CD8-positive, alpha-beta memory T cell (primary cell): ENCODE results near the gene TRIM17. TPM values are rescaled to one million over a fixed set of nuclear protein-coding genes. Genes with fewer than 3 reads are reported as not detected.

Source experiments
- CTCF ChIA-PET: fragments of 350-600 bp; sonication (Branson Sonifier 250); formaldehyde crosslinking; loops from one replicate; lab custom pipeline; 2021; ENCODE audit warnings: antibody characterized with exemption; lab: Charles Lee
- POLR2A ChIA-PET: fragments of 350-600 bp; sonication (Branson Sonifier 250); formaldehyde crosslinking; loops from one replicate; lab custom pipeline; 2021; ENCODE audit warnings: antibody characterized with exemption; lab: Charles Lee
- DNase-seq, 5 donors: peaks; one replicate each; pipeline versions ENCODE4 v3.0.0 to v3.0.0-alpha.2; 2020 to 2022; ENCODE audit warnings: mixed read lengths in 1 of 5
- H3K27ac ChIP-seq: one replicate; pipeline ENCODE4 v1.7.0; 2013; ENCODE audit warnings: low read depth, mild to moderate bottlenecking, low read length, moderate library complexity
- H3K27me3 ChIP-seq: 2 replicates; pipeline ENCODE4 v1.7.0; 2013; ENCODE audit warnings: low read length, mild to moderate bottlenecking; ENCODE audit not compliant: insufficient read depth, poor library complexity, severe bottlenecking
- H3K36me3 ChIP-seq: 2 replicates; pipeline ENCODE4 v1.7.0; 2013; ENCODE audit warnings: mild to moderate bottlenecking, low read length, moderate library complexity; ENCODE audit not compliant: insufficient read depth
- H3K4me1 ChIP-seq: 2 replicates; pipeline ENCODE4 v1.7.0; 2013; ENCODE audit warnings: mild to moderate bottlenecking, low read length, moderate library complexity; ENCODE audit not compliant: insufficient read depth
- H3K4me3 ChIP-seq: 2 replicates; pipeline ENCODE4 v1.7.0; 2013; ENCODE audit warnings: mild to moderate bottlenecking, low read length
- H3K9me3 ChIP-seq: 2 replicates; pipeline ENCODE4 v1.7.0; 2013; ENCODE audit warnings: mild to moderate bottlenecking, low read length
- H3K27ac Mint-ChIP-seq, 8 donors: one replicate each; pipeline ENCODE4 v1.8.0; 2020 to 2021; ENCODE audit warnings: mixed read lengths in 8 of 8, mild to moderate bottlenecking in 6 of 8, inconsistent platforms in 3 of 8, moderate library complexity in 3 of 8
- H3K27me3 Mint-ChIP-seq, 2 donors: one replicate each; pipeline ENCODE4 v1.8.0; 2020 to 2021; ENCODE audit warnings: mixed read lengths in 2 of 2, mild to moderate bottlenecking in 1 of 2, moderate library complexity in 1 of 2
- H3K36me3 Mint-ChIP-seq, 3 donors: one replicate each; pipeline ENCODE4 v1.8.0; 2020 to 2021; ENCODE audit warnings: mixed read lengths in 3 of 3, inconsistent platforms in 1 of 3, mild to moderate bottlenecking in 1 of 3
- H3K4me1 Mint-ChIP-seq, 3 donors: one replicate each; pipeline ENCODE4 v1.8.0; 2020 to 2021; ENCODE audit warnings: mixed read lengths in 3 of 3, inconsistent platforms in 1 of 3, mild to moderate bottlenecking in 1 of 3
- H3K4me3 Mint-ChIP-seq, 7 donors: one replicate each; pipeline ENCODE4 v1.8.0; 2020 to 2021; ENCODE audit warnings: mixed read lengths in 7 of 7, mild to moderate bottlenecking in 6 of 7, moderate library complexity in 4 of 7, inconsistent platforms in 2 of 7
- H3K9me3 Mint-ChIP-seq, 5 donors: one replicate each; pipeline ENCODE4 v1.8.0; 2020 to 2022; ENCODE audit warnings: mixed read lengths in 5 of 5, mild to moderate bottlenecking in 3 of 5, moderate library complexity in 2 of 5, inconsistent platforms in 1 of 5
- polyA plus RNA-seq: library from polyadenylated mRNA; unstranded; fragments of 300-500 nt; fragmentation: Illumina TruSeq; gene quantifications from one replicate; pipeline ENCODE4 v1.2.3, GENCODE V29; 2021
- total RNA-seq, 2 experiments: library from RNA; stranded (reverse); gene quantifications; one replicate each; pipeline ENCODE4 v1.2.3, GENCODE V29; 2021

The TRIM17 gene, protein sequence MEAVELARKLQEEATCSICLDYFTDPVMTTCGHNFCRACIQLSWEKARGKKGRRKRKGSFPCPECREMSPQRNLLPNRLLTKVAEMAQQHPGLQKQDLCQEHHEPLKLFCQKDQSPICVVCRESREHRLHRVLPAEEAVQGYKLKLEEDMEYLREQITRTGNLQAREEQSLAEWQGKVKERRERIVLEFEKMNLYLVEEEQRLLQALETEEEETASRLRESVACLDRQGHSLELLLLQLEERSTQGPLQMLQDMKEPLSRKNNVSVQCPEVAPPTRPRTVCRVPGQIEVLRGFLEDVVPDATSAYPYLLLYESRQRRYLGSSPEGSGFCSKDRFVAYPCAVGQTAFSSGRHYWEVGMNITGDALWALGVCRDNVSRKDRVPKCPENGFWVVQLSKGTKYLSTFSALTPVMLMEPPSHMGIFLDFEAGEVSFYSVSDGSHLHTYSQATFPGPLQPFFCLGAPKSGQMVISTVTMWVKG
- total RNA-seq (1 to 10 TPM; 1.8 to 2.1 TPM), polyA plus RNA-seq (0.60 TPM)

DNA sequence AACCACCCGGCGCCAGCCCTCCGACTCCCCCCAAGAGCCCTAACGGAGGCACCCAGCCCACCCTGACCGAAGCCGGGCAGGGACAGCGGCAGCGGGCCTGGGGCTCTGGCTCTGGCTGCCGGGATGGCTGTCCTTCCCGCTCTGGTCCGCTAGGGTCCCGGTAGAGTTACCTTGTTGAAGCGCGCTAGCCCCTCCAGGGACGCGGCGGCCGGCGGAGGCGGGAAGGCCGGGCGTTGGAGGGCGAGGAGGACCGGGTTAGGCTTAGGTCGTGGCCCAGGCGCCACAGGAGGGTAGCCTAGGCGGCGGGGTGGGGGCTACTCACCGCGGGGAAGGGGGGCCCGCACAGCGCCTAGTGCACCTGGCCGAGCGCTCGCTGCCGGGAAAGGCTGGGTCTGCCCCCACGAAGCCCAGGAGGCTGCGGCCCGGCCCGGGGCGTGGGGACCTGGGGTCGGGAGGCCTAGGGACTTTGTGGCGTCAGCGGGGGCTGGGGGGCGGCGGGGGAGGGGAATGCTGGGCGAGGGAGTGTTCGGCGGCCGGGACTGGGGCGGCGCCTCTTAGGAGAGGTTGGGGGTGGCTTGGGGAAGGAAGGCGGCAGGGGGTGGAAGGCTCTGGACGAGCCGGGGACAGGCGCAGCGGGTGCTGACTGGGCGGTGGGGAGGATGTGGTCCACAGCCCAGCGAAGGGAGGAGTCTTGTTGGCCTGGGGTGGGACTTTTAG lies at the start of gene TRIM17:
Gene TRIM17 (minus strand): TSS at position 645 of the 717 bp plus-strand sequence. CDS start 1,789 bp downstream, outside the sequence.
- peak in 4 of 5 donors; percentile 21 to 63 (median 32) for DNase-seq
- Mint-ChIP-seq H3K9me3 (no peaks in the 10 kb centered on the region), H3K4me1 (peaks cover 14 to 30% (median 15%) of the 10 kb centered on the region in 3 donors), H3K27ac (peak within 1 kb of the TSS in 6 of 8 donors; percentile 45 to 91 (median 68)), H3K4me3 (peak within 1 kb of the TSS; percentile 82 to 93 (median 85)), H3K27me3 (peaks cover 0 to 2% of the 10 kb centered on the region in 2 donors), H3K36me3 (peaks cover 0 to 1% (median 0%) of the 10 kb centered on the region in 3 donors)
- POLR2A ChIA-PET = interaction anchor here (0.9 kb wide), 1 partner anchor 42 kb away, joined by 3 read pairs; a partner anchor contains a TSS
- H3K4me1 ChIP-seq = peaks cover 20% of the 10 kb centered on the region
- H3K36me3 ChIP-seq = no peaks in the 10 kb centered on the region
- CTCF ChIA-PET = interaction anchor here (1.4 kb wide), 1 partner anchor 11 kb away, joined by 4 read pairs; no protein-coding TSS in a partner anchor
- H3K4me3 ChIP-seq = peak within 1 kb of the TSS; percentile 40
- H3K9me3 ChIP-seq = no peaks in the 10 kb centered on the region
- H3K27ac ChIP-seq = no peak within 1 kb of the TSS
- no peaks in the 10 kb centered on the region for H3K27me3 ChIP-seq

DNA sequence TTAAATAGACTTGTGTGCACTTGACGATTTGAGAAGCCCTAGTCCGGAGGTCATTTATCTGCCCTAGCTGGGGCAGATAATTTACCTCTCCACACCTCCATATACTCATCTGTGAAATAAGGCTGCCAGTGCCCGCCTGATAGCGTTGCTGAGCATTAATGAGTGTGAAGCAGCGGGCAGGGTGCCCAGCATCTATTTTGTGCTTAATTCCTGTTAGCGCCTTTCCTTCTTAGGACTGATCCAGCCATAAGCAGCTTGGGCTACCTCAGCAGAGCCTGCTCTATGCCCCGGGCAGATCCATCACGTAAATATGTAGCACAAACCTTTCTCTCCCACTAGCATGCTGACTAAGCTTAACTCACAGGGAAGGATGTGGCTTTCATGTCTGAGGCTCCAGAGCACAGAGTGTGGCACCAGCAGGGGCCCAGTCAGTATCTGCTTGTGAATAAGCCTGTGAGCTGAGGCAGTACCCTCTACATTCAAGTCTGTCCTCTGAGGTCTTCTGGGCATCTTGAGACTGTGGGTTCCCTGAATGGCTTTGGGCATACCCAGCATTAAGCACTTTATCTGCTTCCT lies 49.0 kb upstream of the TRIM17 start:
- DNase-seq = no peak
- Mint-ChIP-seq H3K4me3 (peak overlapping the region; percentile 65 to 94 (median 83)), H3K27ac (peak overlapping the region; percentile 49 to 94 (median 76)), H3K9me3 (no peaks in the 10 kb centered on the region), H3K36me3 (peaks cover 0 to 2% (median 0%) of the 10 kb centered on the region in 3 donors), H3K27me3 (peaks cover 7 to 12% of the 10 kb centered on the region in 2 donors), H3K4me1 (peaks cover 47 to 50% (median 50%) of the 10 kb centered on the region in 3 donors)
- H3K4me1 ChIP-seq = peaks cover 28% of the 10 kb centered on the region
- H3K27ac ChIP-seq = no peak overlapping the region
- ChIA-PET POLR2A (interaction anchor here (0.5 to 3.0 kb wide), 4 partner anchors 9 to 23 kb away, joined by 3 to 23 read pairs (median 6); partner anchors contain the start of gene RNF187), CTCF (interaction anchor here (0.7 to 2.6 kb wide), 4 partner anchors 9 to 21 kb away, joined by 3 to 12 read pairs (median 6); partner anchors contain the start of gene RNF187)
- H3K9me3 ChIP-seq = no peaks in the 10 kb centered on the region
- no peak overlapping the region for H3K4me3 ChIP-seq
- no peaks in the 10 kb centered on the region for H3K27me3 ChIP-seq
- no peaks in the 10 kb centered on the region for H3K36me3 ChIP-seq

DNA sequence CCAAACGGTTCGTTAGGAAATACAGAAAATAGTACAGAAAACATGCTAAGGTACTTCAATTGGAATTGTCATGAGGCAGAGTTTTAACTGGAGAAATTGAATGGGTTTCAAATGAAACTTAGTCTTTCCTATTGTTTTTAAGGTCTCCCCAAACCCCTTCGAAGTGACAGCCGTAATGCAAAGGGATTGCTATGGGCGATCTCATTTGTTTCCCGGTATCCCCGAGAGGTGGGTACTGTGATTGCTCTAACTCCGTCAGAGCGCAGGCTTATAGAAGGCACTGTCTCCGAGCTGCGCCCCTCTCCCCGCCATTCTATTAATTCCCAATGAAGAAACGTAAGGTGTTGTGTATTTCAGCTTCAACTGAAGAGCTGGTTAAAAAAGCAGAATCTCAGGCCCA lies 48.5 kb upstream of the TRIM17 start:
- ChIA-PET CTCF (interaction anchor here (0.7 to 2.9 kb wide), 9 partner anchors 8 to 466 kb away, joined by 3 to 12 read pairs (median 3); partner anchors contain the start of gene RNF187), POLR2A (interaction anchor here (0.5 to 3.0 kb wide), 8 partner anchors 9 to 390 kb away, joined by 3 to 23 read pairs (median 4); partner anchors contain the start of genes RNF187 and TRIM11)
- H3K9me3 Mint-ChIP-seq = no peaks in the 10 kb centered on the region
- Histone ChIP-seq H3K27me3 (no peaks in the 10 kb centered on the region), H3K27ac (no peak overlapping the region), H3K9me3 (no peaks in the 10 kb centered on the region), H3K4me3 (peak overlapping the region; percentile 71), H3K36me3 (no peaks in the 10 kb centered on the region), H3K4me1 (peaks cover 28% of the 10 kb centered on the region)
- peak overlapping the region; percentile 79 to 94 (median 83) for H3K4me3 Mint-ChIP-seq
- H3K4me1 Mint-ChIP-seq = peaks cover 50 to 55% (median 51%) of the 10 kb centered on the region in 3 donors
- H3K27me3 Mint-ChIP-seq = peaks cover 7 to 12% of the 10 kb centered on the region in 2 donors
- H3K27ac Mint-ChIP-seq = peak overlapping the region; percentile 43 to 96 (median 77)
- no peak for DNase-seq
- H3K36me3 Mint-ChIP-seq = peaks cover 0 to 2% (median 0%) of the 10 kb centered on the region in 3 donors

DNA sequence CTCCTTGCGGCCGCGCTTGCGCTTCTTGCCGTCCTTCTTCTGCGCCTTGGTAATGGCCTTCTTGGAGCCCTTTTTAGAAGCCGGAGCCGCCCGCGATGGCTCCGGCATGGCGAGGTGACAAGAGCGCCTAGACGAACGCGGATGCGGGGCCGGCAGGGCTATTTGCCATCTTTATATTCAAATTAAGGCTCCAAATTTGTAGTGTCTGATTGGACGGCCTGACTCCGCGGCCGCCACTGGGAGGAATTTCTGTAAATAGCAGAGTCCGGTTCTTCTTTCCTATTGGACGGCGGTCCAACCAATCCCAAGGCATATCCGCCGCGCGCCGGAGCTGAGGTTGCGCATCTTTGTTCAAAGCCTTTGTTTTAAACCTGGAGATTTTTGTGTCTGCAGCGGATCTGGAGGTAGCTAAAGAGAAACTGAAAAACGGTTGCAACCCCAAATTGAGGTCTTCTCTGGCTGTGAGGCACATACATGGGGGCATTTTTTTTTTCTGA lies 47.9 kb upstream of the TRIM17 start:
- H3K36me3 ChIP-seq = no peaks in the 10 kb centered on the region
- peak overlapping the region; percentile 79 to 94 (median 83) for H3K4me3 Mint-ChIP-seq
- POLR2A ChIA-PET = interaction anchor here (0.6 to 3.0 kb wide), 7 partner anchors 8 to 390 kb away, joined by 3 to 23 read pairs (median 5); partner anchors contain the start of genes RNF187 and TRIM11
- H3K4me1 ChIP-seq = peaks cover 30% of the 10 kb centered on the region
- no peaks in the 10 kb centered on the region for H3K9me3 Mint-ChIP-seq
- peak; percentile 82 to 92 (median 87) for DNase-seq
- CTCF ChIA-PET = interaction anchor here (1.3 to 2.9 kb wide), 7 partner anchors 8 to 465 kb away, joined by 3 to 12 read pairs (median 4); partner anchors contain the start of gene RNF187
- H3K27ac Mint-ChIP-seq = peak overlapping the region; percentile 43 to 96 (median 77)
- peaks cover 50 to 56% (median 51%) of the 10 kb centered on the region in 3 donors for H3K4me1 Mint-ChIP-seq
- no peaks in the 10 kb centered on the region for H3K9me3 ChIP-seq
- H3K27me3 Mint-ChIP-seq = peaks cover 4 to 12% of the 10 kb centered on the region in 2 donors
- peaks cover 0 to 2% (median 0%) of the 10 kb centered on the region in 3 donors for H3K36me3 Mint-ChIP-seq
- H3K27ac ChIP-seq = peak overlapping the region; percentile 57
- no peaks in the 10 kb centered on the region for H3K27me3 ChIP-seq
- peak overlapping the region; percentile 71 for H3K4me3 ChIP-seq

DNA sequence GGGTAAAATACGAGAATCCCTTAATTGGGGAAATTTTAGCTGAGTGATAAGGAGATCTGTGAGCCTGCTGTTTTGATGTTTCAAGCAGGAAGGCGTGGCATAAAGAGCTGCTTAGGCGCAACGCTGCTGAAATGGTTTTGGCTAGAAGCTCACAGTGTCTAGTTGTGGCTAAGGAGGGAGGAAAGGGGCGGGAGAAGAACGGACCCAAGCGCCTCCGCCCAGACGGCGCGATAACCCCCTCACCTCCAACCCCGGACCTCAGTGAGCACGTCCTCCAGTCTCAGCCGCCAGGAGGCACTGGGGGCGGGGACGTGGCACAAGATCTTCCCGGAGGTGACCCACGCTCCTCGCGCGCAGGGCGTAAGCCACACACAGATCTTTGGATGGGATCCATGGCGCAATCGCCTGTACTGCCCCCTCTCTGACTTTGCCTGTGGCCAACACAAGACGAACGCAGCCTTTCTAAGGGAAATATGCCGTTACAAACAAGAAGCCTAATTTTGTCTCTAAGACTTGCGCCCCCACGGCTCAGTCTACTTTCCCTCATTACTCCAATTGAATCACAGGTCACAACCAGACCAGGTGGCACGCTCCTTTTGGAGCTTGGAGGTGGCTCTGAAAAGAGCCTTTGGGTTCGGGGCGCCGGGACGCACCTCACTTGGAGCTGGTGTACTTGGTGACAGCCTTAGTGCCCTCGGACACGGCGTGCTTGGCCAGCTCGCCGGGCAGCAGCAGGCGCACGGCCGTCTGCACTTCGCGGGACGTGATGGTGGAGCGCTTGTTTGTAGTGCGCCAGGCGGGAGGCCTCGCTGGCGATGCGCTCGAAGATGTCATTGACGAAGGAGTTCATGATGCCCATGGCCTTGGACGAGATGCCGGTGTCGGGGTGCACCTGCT lies 47.1 kb upstream of the TRIM17 start:
- Mint-ChIP-seq H3K4me3 (peak overlapping the region; percentile 79 to 94 (median 83)), H3K27me3 (peaks cover 4 to 11% of the 10 kb centered on the region in 2 donors), H3K4me1 (peaks cover 53 to 61% (median 56%) of the 10 kb centered on the region in 3 donors), H3K9me3 (no peaks in the 10 kb centered on the region), H3K27ac (peak overlapping the region; percentile 66 to 96 (median 80)), H3K36me3 (peaks cover 0 to 2% (median 0%) of the 10 kb centered on the region in 3 donors)
- Histone ChIP-seq H3K9me3 (no peaks in the 10 kb centered on the region), H3K27ac (peak overlapping the region; percentile 57), H3K4me1 (peaks cover 36% of the 10 kb centered on the region), H3K36me3 (no peaks in the 10 kb centered on the region), H3K4me3 (peak overlapping the region; percentile 71), H3K27me3 (no peaks in the 10 kb centered on the region)
- peak in 4 of 5 donors; percentile 25 to 74 (median 42) for DNase-seq
- ChIA-PET POLR2A (interaction anchor here (1.0 to 3.0 kb wide), 5 partner anchors 7 to 58 kb away, joined by 4 to 23 read pairs (median 6); partner anchors contain the start of genes RNF187 and TRIM11), CTCF (interaction anchor here (0.7 to 2.9 kb wide), 9 partner anchors 9 to 465 kb away, joined by 3 to 12 read pairs (median 4); partner anchors contain the start of gene RNF187)

DNA sequence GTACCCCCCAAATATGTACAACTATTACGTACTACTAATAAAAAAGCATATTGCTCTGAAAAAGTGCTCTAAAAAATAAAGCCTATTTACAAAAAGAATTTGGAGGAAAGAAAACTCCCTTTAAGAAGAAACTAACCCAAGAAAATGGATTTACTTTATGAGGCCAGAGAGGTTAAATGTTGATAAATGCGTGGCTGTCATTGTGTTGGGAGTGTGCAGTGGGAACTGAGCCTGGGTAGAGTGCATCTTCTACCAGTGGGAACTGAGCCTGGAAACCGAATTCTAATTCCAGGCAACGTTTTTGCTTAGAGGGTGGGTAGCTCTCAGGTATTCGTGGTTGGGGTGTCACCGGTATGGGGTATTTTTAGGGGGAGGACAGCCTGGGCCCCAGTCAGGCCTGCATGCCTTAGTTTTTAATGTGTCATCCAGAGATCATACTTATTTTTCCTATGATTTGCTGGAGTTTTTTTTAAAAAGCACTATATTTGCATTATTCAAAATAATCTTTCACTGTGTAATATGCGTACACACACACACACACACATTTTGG lies 46.4 kb upstream of the TRIM17 start:
- ChIA-PET CTCF (interaction anchor here (0.7 to 2.9 kb wide), 4 partner anchors 9 to 64 kb away, joined by 3 to 9 read pairs (median 4); no protein-coding TSS in a partner anchor), POLR2A (interaction anchor here (1.0 to 3.0 kb wide), 2 partner anchors 16 to 24 kb away, joined by 4 to 23 read pairs; partner anchors contain the start of gene RNF187)
- Mint-ChIP-seq H3K9me3 (peaks cover 0 to 2% (median 0%) of the 10 kb centered on the region in 5 donors), H3K36me3 (peaks cover 0 to 6% (median 0%) of the 10 kb centered on the region in 3 donors), H3K4me3 (peak overlapping the region; percentile 79 to 94 (median 83)), H3K27me3 (peaks cover 0 to 11% of the 10 kb centered on the region in 2 donors), H3K4me1 (peaks cover 57 to 68% (median 62%) of the 10 kb centered on the region in 3 donors), H3K27ac (peak overlapping the region; percentile 1 to 91 (median 55))
- H3K9me3 ChIP-seq = no peaks in the 10 kb centered on the region
- H3K27ac ChIP-seq = no peak overlapping the region
- no peak for DNase-seq
- no peaks in the 10 kb centered on the region for H3K27me3 ChIP-seq
- H3K4me1 ChIP-seq = peaks cover 39% of the 10 kb centered on the region
- H3K4me3 ChIP-seq = peak overlapping the region; percentile 71
- H3K36me3 ChIP-seq = no peaks in the 10 kb centered on the region
